Ascending aorta (tissue), 2 donors: ENCODE results near the gene HOXB8. TPM values are rescaled to one million over a fixed set of nuclear protein-coding genes. Genes with fewer than 3 reads are reported as not detected.

ENCODE experiments used
- DNase-seq, 2 donors: peaks; one replicate each; pipeline ENCODE4 v3.0.0-alpha.2; 2019; ENCODE audit warnings: low spot score in 2 of 2
- H3K27ac ChIP-seq, 2 donors: fragments of 200-600 bp; sonication (generic); one replicate each; pipeline ENCODE4 v1.5.1; 2016 to 2017; ENCODE audit warnings: mild to moderate bottlenecking in 1 of 2
- H3K27me3 ChIP-seq: fragments of 200-600 bp; sonication (generic); one replicate; pipeline ENCODE4 v1.5.1; 2017
- H3K36me3 ChIP-seq, 2 donors: fragments of 200-600 bp; sonication (generic); one replicate each; pipeline ENCODE4 v1.5.1; 2016
- H3K4me1 ChIP-seq, 2 donors: fragments of 200-600 bp; sonication (generic); one replicate each; pipeline ENCODE4 v1.5.1; 2016 to 2017; ENCODE audit warnings: mild to moderate bottlenecking in 1 of 2
- H3K4me3 ChIP-seq, 2 donors: fragments of 200-600 bp; sonication (generic); one replicate each; pipeline ENCODE4 v1.5.1; 2016 to 2017; ENCODE audit warnings: mild to moderate bottlenecking in 1 of 2
- H3K9me3 ChIP-seq, 2 donors: fragments of 200-600 bp; sonication (generic); one replicate each; pipeline ENCODE4 v1.5.1; 2016
- intact Hi-C: fragments of 100-400 bp; cut with DNase I; formaldehyde crosslinking; loops from one replicate; pipeline ENCODE4 v1.15.1; 2023
- total RNA-seq: library from RNA; depleted of rRNA; stranded (reverse); fragments of >200 nt; gene quantifications from one replicate; pipeline ENCODE4 v1.1.0, GENCODE V29; 2016
- TF ChIP-seq, protein P1 (sequence below), 3 experiments: fragments of 200-600 bp in 2 of 3; fragments of 450-650 bp in 1 of 3; sonication (generic) in 2 of 3; IDR thresholded peaks; one replicate each; pipeline ENCODE4 v1.5.1; 2016 to 2019; ENCODE audit warnings: antibody characterized with exemption in 3 of 3, mild to moderate bottlenecking in 1 of 3, moderate library complexity in 1 of 3

HOXB8 gene
- total RNA-seq, 1 donor from 2014 or later, result not detected

GRCh38 chr17:48588074-48588415 lies 27.0 kb downstream of the HOXB8 start:
- H3K36me3 ChIP-seq, result no peaks in the 10 kb centered on the region
- H3K4me3 ChIP-seq, result no peak overlapping the region
- H3K4me1 ChIP-seq, result peaks cover 1 to 26% of the 10 kb centered on the region in 2 donors
- no peak for DNase-seq
- TF ChIP-seq, protein P1, sequence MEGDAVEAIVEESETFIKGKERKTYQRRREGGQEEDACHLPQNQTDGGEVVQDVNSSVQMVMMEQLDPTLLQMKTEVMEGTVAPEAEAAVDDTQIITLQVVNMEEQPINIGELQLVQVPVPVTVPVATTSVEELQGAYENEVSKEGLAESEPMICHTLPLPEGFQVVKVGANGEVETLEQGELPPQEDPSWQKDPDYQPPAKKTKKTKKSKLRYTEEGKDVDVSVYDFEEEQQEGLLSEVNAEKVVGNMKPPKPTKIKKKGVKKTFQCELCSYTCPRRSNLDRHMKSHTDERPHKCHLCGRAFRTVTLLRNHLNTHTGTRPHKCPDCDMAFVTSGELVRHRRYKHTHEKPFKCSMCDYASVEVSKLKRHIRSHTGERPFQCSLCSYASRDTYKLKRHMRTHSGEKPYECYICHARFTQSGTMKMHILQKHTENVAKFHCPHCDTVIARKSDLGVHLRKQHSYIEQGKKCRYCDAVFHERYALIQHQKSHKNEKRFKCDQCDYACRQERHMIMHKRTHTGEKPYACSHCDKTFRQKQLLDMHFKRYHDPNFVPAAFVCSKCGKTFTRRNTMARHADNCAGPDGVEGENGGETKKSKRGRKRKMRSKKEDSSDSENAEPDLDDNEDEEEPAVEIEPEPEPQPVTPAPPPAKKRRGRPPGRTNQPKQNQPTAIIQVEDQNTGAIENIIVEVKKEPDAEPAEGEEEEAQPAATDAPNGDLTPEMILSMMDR (IDR thresholded peaks at IDR 0.05), result no peak
- H3K27ac ChIP-seq, result peak overlapping the region; percentile 22 to 33
- intact Hi-C loops, result no loop called here
- H3K9me3 ChIP-seq, result no peaks in the 10 kb centered on the region
- H3K27me3 ChIP-seq, result no peaks in the 10 kb centered on the region

DNA sequence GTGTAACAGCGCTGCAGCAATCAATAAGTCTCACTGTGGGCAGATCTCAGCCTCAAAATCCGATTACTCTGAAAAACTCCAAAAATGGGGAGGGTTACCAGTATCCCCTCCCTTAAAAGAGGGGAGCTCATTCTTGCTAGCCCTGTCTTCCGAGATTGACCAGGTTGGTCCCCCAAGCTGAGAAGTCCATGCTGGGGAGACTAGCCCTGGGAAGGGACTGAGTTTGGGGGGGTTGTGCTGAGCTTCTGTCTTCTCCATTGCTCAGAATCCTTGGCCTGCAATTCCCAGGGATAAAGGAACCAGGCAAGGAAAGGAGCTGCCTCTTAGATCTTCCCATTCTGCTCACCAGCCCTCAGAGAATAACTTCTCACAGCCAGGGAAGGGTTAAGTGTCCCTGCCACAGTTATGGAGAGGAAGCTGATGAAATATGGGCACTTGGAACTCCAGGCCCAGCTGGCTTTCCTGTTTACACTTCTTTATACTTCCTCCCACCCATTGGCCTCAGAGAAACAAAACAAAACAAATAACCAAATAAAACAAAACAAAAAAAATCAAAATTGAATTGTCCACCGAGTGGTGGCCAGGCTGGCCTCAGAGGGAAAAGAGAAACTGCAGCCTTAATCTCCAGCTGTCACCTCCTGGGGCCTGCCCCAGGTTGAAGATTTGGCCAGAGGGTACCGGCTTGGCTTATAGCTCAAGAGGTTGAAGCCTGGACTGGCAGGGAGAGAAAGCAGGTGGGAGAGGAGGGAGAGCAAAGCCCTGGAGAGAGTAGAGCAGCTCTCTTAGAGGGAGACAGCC lies 27.6 kb downstream of the HOXB8 start:
- Histone ChIP-seq H3K36me3 (no peaks in the 10 kb centered on the region), H3K4me1 (peaks cover 0 to 29% of the 10 kb centered on the region in 2 donors), H3K27me3 (no peaks in the 10 kb centered on the region), H3K9me3 (no peaks in the 10 kb centered on the region), H3K27ac (peak overlapping the region; percentile 22 to 33), H3K4me3 (no peak overlapping the region)
- TF ChIP-seq, protein P1 (IDR thresholded peaks at IDR 0.05), result no peak
- DNase-seq, result no peak
- intact Hi-C loops, result no loop called here

GRCh38 chr17:48586355-48587258 lies 28.5 kb downstream of the HOXB8 start:
- TF ChIP-seq, protein P1 (IDR thresholded peaks at IDR 0.05), result no peak
- no peaks in the 10 kb centered on the region for H3K36me3 ChIP-seq
- H3K27me3 ChIP-seq, result no peaks in the 10 kb centered on the region
- intact Hi-C loops, result no loop called here
- H3K27ac ChIP-seq, result peak overlapping the region; percentile 96 to 97
- no peaks in the 10 kb centered on the region for H3K9me3 ChIP-seq
- DNase-seq, result no peak
- H3K4me1 ChIP-seq, result peaks cover 0 to 29% of the 10 kb centered on the region in 2 donors
- H3K4me3 ChIP-seq, result peak overlapping the region; percentile 64 to 72

DNA sequence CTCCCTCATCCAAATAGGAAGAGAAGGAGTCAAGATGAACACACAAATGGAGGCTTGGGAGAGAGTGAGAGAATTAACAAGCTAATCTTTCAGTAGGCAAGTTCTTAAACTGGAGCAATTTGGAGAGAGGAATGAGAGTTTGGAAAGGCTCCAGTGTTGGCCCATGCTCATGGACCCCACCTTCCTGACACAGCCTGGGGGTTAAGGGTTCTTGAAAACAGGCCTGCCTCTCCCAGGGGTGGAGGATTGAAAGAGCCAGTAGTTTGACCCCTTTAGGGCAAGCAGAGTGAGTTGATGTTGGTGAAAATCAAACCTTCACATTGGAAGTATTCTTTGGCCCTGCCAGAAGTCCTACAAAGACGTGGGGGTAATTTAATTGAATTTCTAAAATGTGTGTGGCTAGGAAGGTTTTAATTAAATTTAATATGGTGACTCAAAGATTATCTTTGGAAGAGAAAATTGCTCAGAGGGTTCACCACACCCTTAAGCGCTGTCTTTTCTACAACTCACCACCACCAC lies 30.8 kb downstream of the HOXB8 start:
- Histone ChIP-seq H3K27me3 (no peaks in the 10 kb centered on the region), H3K36me3 (no peaks in the 10 kb centered on the region), H3K4me1 (peaks cover 0 to 32% of the 10 kb centered on the region in 2 donors), H3K4me3 (peak overlapping the region; percentile 64 to 72), H3K9me3 (no peaks in the 10 kb centered on the region), H3K27ac (peak overlapping the region; percentile 96 to 97)
- intact Hi-C loops, result no loop called here
- TF ChIP-seq, protein P1 (IDR thresholded peaks at IDR 0.05), result no peak
- no peak for DNase-seq

- peaks cover 0 to 36% of the 10 kb centered on the region in 2 donors for H3K4me1 ChIP-seq
- intact Hi-C loops, result no loop called here
- H3K27ac ChIP-seq, result peak overlapping the region; percentile 96 to 97
- no peaks in the 10 kb centered on the region for H3K27me3 ChIP-seq
- no peak overlapping the region for H3K4me3 ChIP-seq
- H3K9me3 ChIP-seq, result no peaks in the 10 kb centered on the region
- no peak for DNase-seq
- TF ChIP-seq, protein P1 (IDR thresholded peaks at IDR 0.05), result no peak
- H3K36me3 ChIP-seq, result no peaks in the 10 kb centered on the region
Measured at GRCh38 chr17:48583708-48584222, 31.3 kb downstream of the HOXB8 start.
